HepG2 (cell line): ENCODE data around the gene NPHP3. TPM values are rescaled to one million over a fixed set of nuclear protein-coding genes. Genes with fewer than 3 reads are reported as not detected.

Experiments used
- ATF1 ChIP-seq: IDR thresholded peaks from 2 replicates; pipeline ENCODE4 v1.6.1; 2016; ENCODE audit warnings: mild to moderate bottlenecking, control low read depth
- BCL6 ChIP-seq: IDR thresholded peaks from 2 replicates; pipeline ENCODE4 v1.6.1; 2016; ENCODE audit warnings: missing genetic modification reagents, missing compliant biosample characterization
- CEBPB ChIP-seq: IDR thresholded peaks from 2 replicates; pipeline ENCODE4 v1.6.1; 2011; ENCODE audit warnings: low read depth, low read length, improper control_type of control experiment, borderline replicate concordance
- CREM ChIP-seq, 2 experiments: sonication (generic) in 1 of 2; formaldehyde crosslinking in 1 of 2; IDR thresholded peaks; 2 replicates each; pipeline versions ENCODE4 v1.4.0 to v1.6.1; 2016 to 2020; ENCODE audit warnings: antibody characterized with exemption in 1 of 2, mild to moderate bottlenecking in 1 of 2, missing genetic modification reagents in 1 of 2
- DNMT1 ChIP-seq: sonication (generic); formaldehyde crosslinking; IDR thresholded peaks from 2 replicates; pipeline ENCODE4 v1.5.1; 2020; ENCODE audit warnings: mild to moderate bottlenecking, missing genetic modification reagents
- GATAD2A ChIP-seq: IDR thresholded peaks from 2 replicates; pipeline ENCODE4 v1.6.1; 2016
- GTF3A ChIP-seq: sonication (generic); formaldehyde crosslinking; conservative IDR thresholded peaks from 2 replicates; pipeline ENCODE4 v1.4.0; 2020; ENCODE audit warnings: mild to moderate bottlenecking, missing genetic modification reagents
- ISL2 ChIP-seq: sonication (generic); formaldehyde crosslinking; IDR thresholded peaks from 2 replicates; pipeline ENCODE4 v1.5.0; 2020; ENCODE audit warnings: missing genetic modification reagents
- KMT2B ChIP-seq: IDR thresholded peaks from 2 replicates; pipeline ENCODE4 v1.6.1; 2016; ENCODE audit warnings: missing genetic modification reagents, missing compliant biosample characterization
- LCORL ChIP-seq, 2 experiments: fragments of 450-650 bp in 1 of 2; sonication (generic) in 1 of 2; formaldehyde crosslinking in 1 of 2; IDR thresholded peaks; 2 replicates each; pipeline versions ENCODE4 v1.5.0 to v1.6.1; 2017 to 2020; ENCODE audit warnings: antibody characterized with exemption in 1 of 2, missing genetic modification reagents in 1 of 2
- NCOA2 ChIP-seq: sonication (generic); formaldehyde crosslinking; IDR thresholded peaks from 2 replicates; pipeline ENCODE4 v1.8.0; 2022; ENCODE audit warnings: inconsistent platforms
- SALL1 ChIP-seq: sonication (generic); formaldehyde crosslinking; IDR thresholded peaks from 2 replicates; pipeline ENCODE4 v1.8.0; 2022; ENCODE audit warnings: mild to moderate bottlenecking, missing genetic modification reagents
- SKIL ChIP-seq: sonication (generic); formaldehyde crosslinking; IDR thresholded peaks from 2 replicates; pipeline ENCODE4 v1.8.0; 2022; ENCODE audit warnings: missing genetic modification reagents, mild to moderate bottlenecking, moderate library complexity, borderline replicate concordance
- SOX13 ChIP-seq, 3 experiments: fragments of 450-650 bp in 1 of 3; sonication (generic) in 1 of 3; formaldehyde crosslinking in 1 of 3; IDR thresholded peaks in 2 of 3; conservative IDR thresholded peaks in 1 of 3; 2 replicates each; pipeline versions ENCODE4 v1.5.0 to v1.6.1; 2016 to 2020; ENCODE audit warnings: antibody characterized with exemption in 1 of 3, mild to moderate bottlenecking in 1 of 3, missing compliant biosample characterization in 1 of 3, missing genetic modification reagents in 1 of 3, moderate library complexity in 1 of 3
- SOX5 ChIP-seq: IDR thresholded peaks from 2 replicates; pipeline ENCODE4 v1.6.1; 2016; ENCODE audit warnings: borderline replicate concordance
- ZMYM2 ChIP-seq: sonication (generic); formaldehyde crosslinking; IDR thresholded peaks from 2 replicates; pipeline ENCODE4 v1.8.0; 2022; ENCODE audit warnings: mild to moderate bottlenecking, missing genetic modification reagents
- ZMYM4 ChIP-seq: sonication (generic); formaldehyde crosslinking; IDR thresholded peaks from 2 replicates; pipeline ENCODE4 v1.8.1; 2023; ENCODE audit warnings: mild to moderate bottlenecking, missing genetic modification reagents
- ZNF24 ChIP-seq: fragments of 450-650 bp; IDR thresholded peaks from 2 replicates; pipeline ENCODE4 v1.6.1; 2017; ENCODE audit warnings: antibody characterized with exemption, mild to moderate bottlenecking
- ZNF343 ChIP-seq: sonication (generic); formaldehyde crosslinking; IDR thresholded peaks from 2 replicates; pipeline ENCODE4 v1.4.0; 2020; ENCODE audit warnings: mild to moderate bottlenecking, missing genetic modification reagents
- ZNF501 ChIP-seq: sonication (generic); formaldehyde crosslinking; IDR thresholded peaks from 2 replicates; pipeline ENCODE4 v1.5.1; 2020; ENCODE audit warnings: mild to moderate bottlenecking, moderate library complexity, missing genetic modification reagents
- ZNF543 ChIP-seq: sonication (generic); formaldehyde crosslinking; IDR thresholded peaks from 2 replicates; pipeline ENCODE4 v1.4.0; 2020; ENCODE audit warnings: mild to moderate bottlenecking, missing genetic modification reagents
- ZNF644 ChIP-seq: IDR thresholded peaks from 2 replicates; pipeline ENCODE4 v1.6.1; 2016; ENCODE audit warnings: low read depth
- polyA plus RNA-seq, 8 experiments: library from polyadenylated mRNA; depleted of rRNA in 3 of 8; stranded (reverse) in 7 of 8; unstranded in 1 of 8; fragments of >200 nt; fragmentation: Illumina TruSeq in 4 of 8; extraction: Trizol in 4 of 8; gene quantifications; 2 replicates each; pipeline versions ENCODE4 v1.2.1 to v1.2.3, GENCODE V29; 2011 to 2016; ENCODE audit warnings: low read depth in 4 of 8, missing spikeins in 1 of 8, mixed read lengths in 1 of 8; ENCODE audit not compliant: insufficient read depth in 1 of 8
- total RNA-seq, 5 experiments: library from RNA; depleted of rRNA; stranded (reverse); fragments of >200 nt; fragmentation: Illumina TruSeq; extraction: Trizol; gene quantifications; 2 replicates each; pipeline ENCODE4 v1.2.3, GENCODE V29; 2016; ENCODE audit warnings: low read depth in 1 of 5
- TF ChIP-seq, protein P1 (sequence below): sonication (generic); formaldehyde crosslinking; IDR thresholded peaks from 2 replicates; pipeline ENCODE4 v1.5.1; 2020; ENCODE audit warnings: mild to moderate bottlenecking, missing genetic modification reagents, moderate library complexity

Gene NPHP3
- total and polyA plus RNA-seq, 2 of the 13 experiments (the other 11 are each of a cell fraction or from before 2014, with no cell fraction given): 11.0 to 20.2 TPM

DNA sequence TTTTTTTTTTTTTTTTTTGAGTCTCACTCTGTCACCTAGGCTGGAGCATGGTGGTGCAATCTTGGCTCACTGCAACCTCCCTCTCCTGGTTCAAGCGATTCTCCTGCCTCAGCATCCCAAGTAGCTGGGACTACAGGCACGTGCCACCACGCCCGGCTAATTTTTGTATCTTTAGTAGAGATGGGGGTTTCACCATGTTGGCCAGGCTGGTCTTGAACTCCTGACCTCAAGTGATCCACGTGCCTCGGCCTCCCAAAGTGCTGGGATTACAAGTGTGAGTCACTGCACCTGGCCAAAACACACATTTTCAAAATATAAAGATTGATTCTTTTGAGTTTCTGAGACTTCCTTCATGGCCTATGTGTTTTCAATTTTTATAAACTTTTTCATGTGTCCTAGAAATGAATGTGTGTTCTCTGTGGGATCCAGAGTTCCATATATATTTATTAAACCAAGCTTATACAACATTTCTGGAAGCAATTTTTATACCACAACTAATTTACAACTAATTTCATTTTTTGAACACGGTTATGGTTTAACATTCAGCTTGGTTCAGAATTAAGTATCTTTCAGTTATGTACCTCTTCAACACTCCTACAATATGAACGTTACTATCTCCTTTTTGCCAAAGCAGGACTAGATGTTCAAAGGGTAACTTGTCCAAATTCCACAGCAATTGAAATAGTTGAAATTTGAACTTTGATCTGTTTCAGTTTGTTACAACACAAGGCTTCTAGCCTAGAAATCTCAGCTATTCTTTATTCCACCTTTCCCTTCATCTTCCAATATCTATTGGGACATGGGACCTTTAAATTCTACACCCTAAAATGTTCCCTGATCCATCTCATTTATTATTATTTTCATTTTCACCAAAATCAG, 64.1 kb downstream of the NPHP3 start (continued):
- TF ChIP-seq NCOA2 (CRISPR knock-in tag) (peak; percentile 31; the same call in 1 of the 2 replicates), GTF3A (CRISPR knock-in tag) (no peak), ZNF543 (CRISPR knock-in tag) (no peak), ZNF24 (no peak), SOX5 (CRISPR knock-in tag) (no peak), CEBPB (peak; percentile 83), BCL6 (CRISPR knock-in tag) (0 out of 2 replicates have a peak, but pooled peaks have one; percentile 44), SALL1 (CRISPR knock-in tag) (0 out of 2 replicates have a peak, but pooled peaks have one; percentile 16), DNMT1 (no peak), ZMYM2 (CRISPR knock-in tag) (peak; percentile 71), ZMYM4 (0 out of 2 replicates have a peak, but pooled peaks have one; percentile 46), CREM (IDR thresholded peaks at IDR 0.05) (peak; percentile 42; the same call in 1 of the 2 replicates), CREM (CRISPR knock-in tag; IDR thresholded peaks at IDR 0.05) (no peak), ZNF644 (CRISPR knock-in tag) (peak; percentile 63; the same call in 1 of the 2 replicates), GATAD2A (CRISPR knock-in tag) (peak; percentile 70), ZNF501 (CRISPR knock-in tag) (no peak), ZNF343 (CRISPR knock-in tag) (no peak), ATF1 (peak; percentile 45; the same call in 1 of the 2 replicates), SKIL (CRISPR knock-in tag) (no peak), SOX13 (IDR thresholded peaks at IDR 0.05) (no peak), SOX13 (CRISPR knock-in tag; conservative IDR thresholded peaks at IDR 0.05 in 1 of 2, IDR thresholded peaks at IDR 0.05 in 1 of 2) (peak in 1 of 2 experiments; percentile 74; a peak in 1 of 4 replicates), ISL2 (CRISPR knock-in tag) (peak; percentile 49; the same call in 1 of the 2 replicates), LCORL (IDR thresholded peaks at IDR 0.05) (peak; percentile 89), LCORL (CRISPR knock-in tag; IDR thresholded peaks at IDR 0.05) (peak; percentile 74), KMT2B (CRISPR knock-in tag) (no peak)
- TF ChIP-seq, protein P1, sequence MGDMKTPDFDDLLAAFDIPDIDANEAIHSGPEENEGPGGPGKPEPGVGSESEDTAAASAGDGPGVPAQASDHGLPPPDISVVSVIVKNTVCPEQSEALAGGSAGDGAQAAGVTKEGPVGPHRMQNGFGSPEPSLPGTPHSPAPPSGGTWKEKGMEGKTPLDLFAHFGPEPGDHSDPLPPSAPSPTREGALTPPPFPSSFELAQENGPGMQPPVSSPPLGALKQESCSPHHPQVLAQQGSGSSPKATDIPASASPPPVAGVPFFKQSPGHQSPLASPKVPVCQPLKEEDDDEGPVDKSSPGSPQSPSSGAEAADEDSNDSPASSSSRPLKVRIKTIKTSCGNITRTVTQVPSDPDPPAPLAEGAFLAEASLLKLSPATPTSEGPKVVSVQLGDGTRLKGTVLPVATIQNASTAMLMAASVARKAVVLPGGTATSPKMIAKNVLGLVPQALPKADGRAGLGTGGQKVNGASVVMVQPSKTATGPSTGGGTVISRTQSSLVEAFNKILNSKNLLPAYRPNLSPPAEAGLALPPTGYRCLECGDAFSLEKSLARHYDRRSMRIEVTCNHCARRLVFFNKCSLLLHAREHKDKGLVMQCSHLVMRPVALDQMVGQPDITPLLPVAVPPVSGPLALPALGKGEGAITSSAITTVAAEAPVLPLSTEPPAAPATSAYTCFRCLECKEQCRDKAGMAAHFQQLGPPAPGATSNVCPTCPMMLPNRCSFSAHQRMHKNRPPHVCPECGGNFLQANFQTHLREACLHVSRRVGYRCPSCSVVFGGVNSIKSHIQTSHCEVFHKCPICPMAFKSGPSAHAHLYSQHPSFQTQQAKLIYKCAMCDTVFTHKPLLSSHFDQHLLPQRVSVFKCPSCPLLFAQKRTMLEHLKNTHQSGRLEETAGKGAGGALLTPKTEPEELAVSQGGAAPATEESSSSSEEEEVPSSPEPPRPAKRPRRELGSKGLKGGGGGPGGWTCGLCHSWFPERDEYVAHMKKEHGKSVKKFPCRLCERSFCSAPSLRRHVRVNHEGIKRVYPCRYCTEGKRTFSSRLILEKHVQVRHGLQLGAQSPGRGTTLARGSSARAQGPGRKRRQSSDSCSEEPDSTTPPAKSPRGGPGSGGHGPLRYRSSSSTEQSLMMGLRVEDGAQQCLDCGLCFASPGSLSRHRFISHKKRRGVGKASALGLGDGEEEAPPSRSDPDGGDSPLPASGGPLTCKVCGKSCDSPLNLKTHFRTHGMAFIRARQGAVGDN (CRISPR knock-in tag): 0 out of 2 replicates have a peak, but pooled peaks have one; percentile 17
